Stimulated activated CD8-positive, alpha-beta memory T cell treated with anti-CD3 and anti-CD28 coated beads, Interleukin-15, amount 100 ng/mL, for 1 hour (primary cell): ENCODE measurements around the gene PIP4K2A.
"Not testable (repeated sequence)": the region's sequence is repeated elsewhere in the genome, so short reads cannot be mapped to it uniquely, and the experiment has no call there.

Experiments used
- DNase-seq: peaks from one replicate; pipeline ENCODE4 v3.0.0-alpha.2; 2020; ENCODE audit warnings: low read depth

Gene PIP4K2A

DNA sequence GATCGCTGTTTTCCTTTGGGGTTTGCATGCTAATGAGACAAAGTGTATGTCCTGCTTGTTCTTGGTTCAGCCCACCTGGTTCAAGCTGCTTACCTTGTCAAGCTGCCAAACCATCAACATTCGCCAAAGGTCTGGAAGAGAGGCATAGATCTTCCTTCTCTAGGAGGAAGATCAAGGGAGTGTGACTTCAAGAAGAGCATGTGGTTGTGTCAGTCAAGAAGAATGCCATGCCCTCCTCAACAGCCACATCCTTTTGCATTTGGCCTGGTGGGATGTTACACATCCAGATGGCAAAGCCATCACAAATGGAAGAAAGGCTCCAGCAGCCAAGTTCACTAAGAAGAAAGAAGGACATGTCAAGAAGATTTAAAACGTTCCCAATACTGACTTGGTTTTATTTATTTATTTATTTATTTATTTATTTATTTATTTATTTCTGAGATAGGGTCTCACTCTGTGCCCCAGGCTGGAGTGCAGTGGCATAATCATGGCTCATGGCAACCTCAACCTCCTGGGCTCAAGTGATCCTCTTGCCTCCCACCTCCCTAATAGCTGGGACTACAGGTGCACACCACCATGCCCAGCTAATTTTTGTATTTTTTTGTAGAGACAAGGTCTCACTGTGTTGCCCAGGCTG, 5.1 kb upstream of the PIP4K2A start:
- DNase-seq: no peak

DNA sequence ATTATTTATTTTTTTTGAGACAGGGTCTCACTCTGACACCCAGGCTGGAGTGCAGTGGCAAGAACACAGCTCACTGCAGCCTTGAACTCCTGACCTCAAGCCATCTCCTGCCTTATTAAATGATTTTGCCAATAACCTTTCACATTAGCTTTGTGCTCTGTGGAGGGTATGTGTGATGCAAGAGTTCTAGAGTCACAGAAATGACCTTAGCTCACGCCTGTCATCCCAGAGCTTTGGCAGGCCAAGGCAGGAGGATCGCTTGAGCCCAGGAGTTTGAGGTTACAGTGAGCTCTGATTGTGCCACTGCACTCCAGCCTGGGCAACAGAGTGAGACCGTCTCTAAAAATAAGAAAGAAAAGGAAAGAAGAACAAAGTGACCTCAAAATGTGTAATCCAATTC, 4.3 kb upstream of the PIP4K2A start:
- DNase-seq: not testable (repeated sequence)

- no peak for DNase-seq
Measured at GRCh38 chr10:22717728-22718127, 3.4 kb upstream of the PIP4K2A start.

GRCh38 chr10:22716943-22717342, 2.6 kb upstream of the PIP4K2A start:
- no peak for DNase-seq

GRCh38 chr10:22715290-22715625, 880 bp upstream of the PIP4K2A start:
- DNase-seq: no peak

- no peak for DNase-seq
Measured at GRCh38 chr10:22713853-22714478, 412 bp downstream of the PIP4K2A start.

- DNase-seq: no peak
Measured at GRCh38 chr10:22712956-22713852, 1.2 kb downstream of the PIP4K2A start.

DNA sequence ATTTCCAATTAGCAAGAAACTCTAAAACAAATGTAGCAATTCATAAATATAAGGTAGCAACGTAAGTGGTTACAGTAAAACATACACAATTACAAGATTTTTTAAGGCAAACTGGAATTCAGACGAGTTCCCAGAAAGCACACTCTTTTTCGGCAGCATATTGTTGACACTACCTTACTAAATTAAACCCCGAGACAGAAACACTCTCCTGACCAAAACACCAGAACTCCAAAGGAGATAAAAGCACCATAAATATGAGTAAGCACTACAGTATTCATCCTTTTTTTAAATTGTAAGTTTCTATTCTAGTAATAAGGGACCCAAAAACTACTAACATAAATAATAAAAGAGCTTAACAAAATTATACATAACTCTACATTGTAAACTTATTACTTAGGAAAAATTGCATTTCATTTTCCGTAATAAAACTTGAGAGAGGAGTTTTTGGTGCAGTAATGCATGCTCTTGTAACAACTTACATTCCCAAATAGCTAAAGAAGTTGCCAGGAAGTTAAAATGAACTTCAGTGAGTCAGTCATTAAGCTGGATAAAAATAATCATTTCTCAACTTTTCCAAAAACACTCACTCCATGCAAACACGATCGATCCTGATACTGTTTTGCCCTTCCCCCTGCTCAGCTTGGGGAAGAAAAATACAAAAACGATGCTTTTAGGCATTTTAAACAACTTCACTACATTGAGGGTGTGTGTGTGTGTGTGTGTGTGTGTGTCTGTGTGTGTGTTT, 2.0 kb downstream of the PIP4K2A start:
- no peak for DNase-seq

DNA sequence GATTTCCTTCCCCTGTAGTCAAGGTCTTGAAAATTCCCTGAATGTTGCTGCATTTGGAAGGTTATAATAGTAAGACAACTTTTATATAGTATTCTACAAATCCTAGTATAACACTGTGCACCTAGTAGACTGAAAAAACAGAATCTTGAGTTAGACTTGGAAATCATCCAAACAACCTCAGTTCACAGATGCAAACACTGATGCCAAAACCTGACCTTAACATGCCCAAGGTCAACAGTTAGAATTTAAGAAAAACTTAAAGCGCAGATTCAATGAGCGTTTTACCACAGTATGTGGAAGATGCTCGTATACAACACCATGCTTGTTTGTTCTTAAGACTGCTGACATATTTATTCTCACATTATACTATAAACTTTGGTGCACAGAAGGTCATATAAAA, 3.0 kb downstream of the PIP4K2A start:
- no peak for DNase-seq

DNA sequence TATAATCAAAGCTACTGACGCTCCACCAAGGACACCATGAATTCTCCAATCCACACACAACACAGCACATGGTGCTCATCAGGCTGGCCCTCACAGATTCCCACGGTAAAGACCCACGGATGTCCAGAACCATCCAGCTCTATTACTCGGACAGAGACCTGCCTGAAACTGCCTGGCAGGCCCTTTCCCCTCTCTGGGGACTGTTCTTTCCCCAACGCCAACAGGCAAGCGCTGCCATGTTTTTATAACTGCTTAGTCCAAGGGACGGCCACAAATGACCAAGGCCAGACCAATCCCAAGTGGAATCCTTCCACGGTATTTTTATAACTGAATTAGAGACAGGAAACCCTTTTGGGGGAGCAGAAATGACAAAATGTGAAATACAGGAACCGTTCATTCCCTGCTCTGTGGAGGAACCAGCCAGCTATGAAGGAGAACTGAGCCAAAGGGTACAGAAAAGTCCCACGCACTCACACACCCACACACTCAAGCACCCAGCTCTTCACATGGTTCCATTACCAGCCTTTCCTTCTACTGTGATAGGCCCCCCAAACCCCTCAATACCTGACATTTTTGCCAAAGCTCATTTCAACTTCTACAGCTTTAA, 4.1 kb downstream of the PIP4K2A start:
- no peak for DNase-seq

- DNase-seq: no peak
Measured at GRCh38 chr10:22708772-22709171, 5.6 kb downstream of the PIP4K2A start.

DNA sequence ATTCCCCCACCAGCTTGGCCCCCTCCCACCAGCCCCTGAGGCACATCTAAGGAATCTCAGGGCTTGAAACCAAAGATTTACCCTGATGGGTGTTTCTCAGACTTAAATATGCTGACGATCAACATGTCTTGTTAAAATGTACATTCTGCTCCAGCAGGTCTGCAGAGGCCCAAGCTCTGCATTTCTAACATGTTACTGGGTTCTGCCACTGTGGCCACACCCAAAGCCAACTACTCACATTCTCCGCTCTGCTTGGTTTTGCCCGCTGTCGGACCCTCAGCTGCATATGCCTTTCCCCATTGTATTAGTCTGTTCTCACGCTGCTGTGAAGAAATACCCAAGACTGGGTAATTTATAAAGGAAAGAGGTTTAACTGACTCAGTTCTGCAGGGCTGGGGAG, 8.9 kb downstream of the PIP4K2A start:
- no peak for DNase-seq

DNA sequence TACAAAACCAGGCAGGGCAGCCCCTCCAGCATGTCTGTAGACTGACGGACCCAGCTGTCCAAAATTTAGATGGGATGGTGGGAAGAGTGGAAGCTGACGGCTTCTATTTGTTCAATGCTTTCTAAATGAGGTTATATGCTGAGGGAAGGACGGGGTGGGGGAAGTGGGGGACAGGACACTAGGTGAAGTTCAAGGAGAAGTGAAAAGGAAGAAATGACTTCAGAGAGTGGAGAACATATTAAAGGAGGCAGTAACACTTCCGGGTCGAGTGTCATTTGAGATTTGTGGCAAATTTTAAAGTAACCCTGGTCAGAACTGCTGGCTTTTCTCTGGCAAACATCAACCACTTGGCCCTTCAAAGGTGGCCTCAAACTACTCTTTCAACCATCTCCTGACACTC, 9.4 kb downstream of the PIP4K2A start:
- DNase-seq: no peak

DNA sequence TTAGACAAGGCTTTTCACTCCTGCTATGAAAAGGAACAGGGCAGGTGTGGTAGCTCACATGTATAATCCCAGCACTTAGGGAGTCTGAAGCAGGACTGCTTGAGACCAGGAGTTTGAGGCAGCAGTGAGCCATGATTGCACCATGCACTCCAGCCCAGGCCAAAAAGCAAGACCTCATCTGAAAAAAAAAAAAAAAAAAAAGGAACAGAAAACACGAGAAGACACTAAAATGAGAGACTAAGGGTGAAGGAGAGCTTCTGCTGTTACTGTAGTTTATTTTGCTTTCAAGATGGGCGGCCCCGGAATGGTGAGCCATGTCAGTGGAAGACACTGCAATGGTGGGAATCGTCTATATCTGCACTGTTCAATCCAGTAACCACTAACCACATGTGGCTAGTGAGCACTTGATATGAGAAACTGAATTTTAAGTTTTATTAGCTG, 9.9 kb downstream of the PIP4K2A start:
- no peak for DNase-seq

- no peak for DNase-seq
Measured at GRCh38 chr10:22702348-22702747, 12.0 kb downstream of the PIP4K2A start.

- no peak for DNase-seq
Measured at GRCh38 chr10:22701132-22701826, 13.1 kb downstream of the PIP4K2A start.

DNA sequence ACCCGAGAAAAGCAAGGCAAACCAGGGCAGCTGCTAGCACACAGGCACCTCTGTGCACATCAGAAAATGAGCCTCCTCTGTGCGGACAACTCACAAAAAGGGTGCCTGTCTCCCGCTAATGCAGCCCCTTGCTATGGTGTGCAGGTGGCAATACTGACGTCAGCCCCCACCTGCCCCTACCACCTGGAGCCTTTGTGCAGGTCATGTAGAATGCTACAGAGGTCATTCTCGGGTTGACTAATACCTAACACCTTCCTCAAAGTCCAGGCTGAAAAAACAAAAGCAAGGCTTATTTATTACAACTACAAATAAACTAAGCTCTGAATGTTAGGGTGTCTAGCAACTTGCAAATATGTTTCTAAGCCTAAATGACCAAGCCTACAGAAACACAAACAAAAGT, 13.9 kb downstream of the PIP4K2A start:
- DNase-seq: no peak

- no peak for DNase-seq
Measured at GRCh38 chr10:22699976-22700375, 14.4 kb downstream of the PIP4K2A start.

DNA sequence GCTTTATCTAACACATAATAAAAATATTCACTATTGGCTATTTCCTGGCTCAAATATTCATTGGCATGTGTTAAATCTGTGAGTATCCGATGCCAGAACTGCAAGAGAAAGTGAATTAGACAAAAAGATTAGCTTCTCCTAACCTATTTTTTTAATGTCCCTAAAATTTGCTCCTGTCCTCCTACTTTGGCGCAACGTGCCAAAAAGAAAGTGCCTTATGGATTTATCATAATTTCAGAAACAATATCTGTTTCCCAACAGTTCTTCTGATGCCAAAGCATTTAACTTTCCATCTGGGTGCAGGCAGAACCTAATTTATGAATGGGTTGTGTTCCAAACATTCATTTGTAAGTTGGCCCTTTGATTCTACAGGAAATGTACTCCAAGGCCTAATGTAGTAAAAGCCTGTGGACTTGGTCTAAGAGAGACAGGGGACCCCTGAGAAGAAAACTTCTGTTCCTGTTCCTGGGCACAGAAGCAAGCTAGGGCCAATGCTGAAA, 15.4 kb downstream of the PIP4K2A start:
- DNase-seq: no peak

- no peak for DNase-seq
Measured at GRCh38 chr10:22697800-22698199, 16.6 kb downstream of the PIP4K2A start.

GRCh38 chr10:22697101-22697500, 17.3 kb downstream of the PIP4K2A start:
- DNase-seq: no peak
